Astrocyte of the hippocampus (primary cell): ENCODE data around the gene GOLGA5.
"Not testable (repeated sequence)": the region's sequence is repeated elsewhere in the genome, so short reads cannot be mapped to it uniquely, and the experiment has no call there.

Experiments used
- DNase-seq: peaks from one replicate; pipeline ENCODE4 v3.0.0; 2011; ENCODE audit warnings: low read depth, low spot score

The GOLGA5 gene

GRCh38 chr14:92793709-92794546 is at the start of gene GOLGA5:
GOLGA5 (plus strand) TSS chr14:92794305; CDS start chr14:92797438, 3,133 bp downstream.
- DNase-seq: peak; percentile 99

- peak; percentile 55 for DNase-seq
These were observed 46.3 kb upstream of the GOLGA5 start for GRCh38 chr14:92747701-92748258.

- peak; percentile 97 for DNase-seq
These were observed 45.7 kb upstream of the GOLGA5 start, which contains the start of gene LGMN for GRCh38 chr14:92748259-92749016. LGMN (minus strand) TSS chr14:92748627; CDS start chr14:92732786, 15,841 bp downstream.

- DNase-seq: not testable (repeated sequence)
These were observed 43.8 kb upstream of the GOLGA5 start for GRCh38 chr14:92750222-92750728.

GRCh38 chr14:92750994-92751400 is 43.1 kb upstream of the GOLGA5 start:
- no peak for DNase-seq

GRCh38 chr14:92751819-92752218 is 42.3 kb upstream of the GOLGA5 start:
- DNase-seq: no peak

GRCh38 chr14:92753250-92753649 is 40.9 kb upstream of the GOLGA5 start:
- no peak for DNase-seq

GRCh38 chr14:92754966-92755365 is 39.1 kb upstream of the GOLGA5 start:
- DNase-seq: no peak

- DNase-seq: no peak
These were observed 38.6 kb upstream of the GOLGA5 start for GRCh38 chr14:92755495-92755894.

GRCh38 chr14:92756446-92756845 is 37.7 kb upstream of the GOLGA5 start:
- DNase-seq: no peak

GRCh38 chr14:92759300-92759678 is 34.8 kb upstream of the GOLGA5 start:
- peak; percentile 16 for DNase-seq

- no peak for DNase-seq
These were observed 34.2 kb upstream of the GOLGA5 start for GRCh38 chr14:92759679-92760523.

GRCh38 chr14:92760524-92760805 is 33.6 kb upstream of the GOLGA5 start:
- DNase-seq: peak; percentile 40

GRCh38 chr14:92763666-92764631 is 30.2 kb upstream of the GOLGA5 start:
- DNase-seq: not testable (repeated sequence)

GRCh38 chr14:92768236-92768635 is 25.9 kb upstream of the GOLGA5 start:
- not testable (repeated sequence) for DNase-seq

GRCh38 chr14:92768795-92769194 is 25.3 kb upstream of the GOLGA5 start:
- no peak for DNase-seq

GRCh38 chr14:92770484-92770883 is 23.6 kb upstream of the GOLGA5 start:
- DNase-seq: no peak

GRCh38 chr14:92774572-92774971 is 19.5 kb upstream of the GOLGA5 start:
- no peak for DNase-seq

- not testable (repeated sequence) for DNase-seq
These were observed 18.8 kb upstream of the GOLGA5 start for GRCh38 chr14:92775292-92775691.
